ENCODE data around the gene ALKBH3.

ALKBH3 gene

GRCh38 chr11:43947003-43947500 is 66.4 kb downstream of the ALKBH3 start:
- no peak overlapping the region for H3K27ac ChIP-seq (ENCODE audit: low read length)
- peaks cover 43% of the 10 kb centered on the region for H3K27me3 ChIP-seq (ENCODE audit: insufficient read depth, low read length)
- H3K4me3 ChIP-seq (ENCODE audit: low read length): no peak overlapping the region
- no peaks in the 10 kb centered on the region for H3K9me3 ChIP-seq (ENCODE audit: insufficient read depth, low read depth, low read length)
- peaks cover 6% of the 10 kb centered on the region; the same call in 1 of the 2 replicates for H3K4me1 ChIP-seq (ENCODE audit: insufficient read depth, low read length)
- no peak overlapping the region for H3K9ac ChIP-seq (ENCODE audit: low read depth, low read length)
- H3K36me3 ChIP-seq (ENCODE audit: insufficient read depth, low read depth, low read length): no peaks in the 10 kb centered on the region

GRCh38 chr11:43947815-43948214 is 67.2 kb downstream of the ALKBH3 start:
- Histone ChIP-seq H3K9ac (ENCODE audit: low read depth, low read length) (no peak overlapping the region), H3K27me3 (ENCODE audit: insufficient read depth, low read length) (peaks cover 39% of the 10 kb centered on the region)

GRCh38 chr11:43948341-43949225 is 68.0 kb downstream of the ALKBH3 start:
- Histone ChIP-seq H3K4me1 (ENCODE audit: insufficient read depth, low read length) (peaks cover 8% of the 10 kb centered on the region), H3K9ac (ENCODE audit: low read depth, low read length) (no peak overlapping the region; the same call in 1 of the 2 replicates), H3K27ac (ENCODE audit: low read length) (no peak overlapping the region), H3K36me3 (ENCODE audit: insufficient read depth, low read depth, low read length) (no peaks in the 10 kb centered on the region), H3K9me3 (ENCODE audit: insufficient read depth, low read depth, low read length) (no peaks in the 10 kb centered on the region), H3K27me3 (ENCODE audit: insufficient read depth, low read length) (peaks cover 32% of the 10 kb centered on the region), H3K4me3 (ENCODE audit: low read length) (no peak overlapping the region)

More at GRCh38 chr11:43947815-43948214, 67.2 kb downstream of the ALKBH3 start:
- no peak overlapping the region for H3K27ac ChIP-seq (ENCODE audit: low read length)
- H3K4me3 ChIP-seq (ENCODE audit: low read length): no peak overlapping the region
- H3K9me3 ChIP-seq (ENCODE audit: insufficient read depth, low read depth, low read length): no peaks in the 10 kb centered on the region
- no peaks in the 10 kb centered on the region for H3K36me3 ChIP-seq (ENCODE audit: insufficient read depth, low read depth, low read length)
- H3K4me1 ChIP-seq (ENCODE audit: insufficient read depth, low read length): peaks cover 6% of the 10 kb centered on the region; the same call in 1 of the 2 replicates

- Histone ChIP-seq H3K9ac (ENCODE audit: low read depth, low read length) (no peak overlapping the region), H3K4me1 (ENCODE audit: insufficient read depth, low read length) (peaks cover 14% of the 10 kb centered on the region), H3K36me3 (ENCODE audit: insufficient read depth, low read depth, low read length) (no peaks in the 10 kb centered on the region), H3K9me3 (ENCODE audit: insufficient read depth, low read depth, low read length) (no peaks in the 10 kb centered on the region), H3K27me3 (ENCODE audit: insufficient read depth, low read length) (peaks cover 14% of the 10 kb centered on the region), H3K4me3 (ENCODE audit: low read length) (no peak overlapping the region), H3K27ac (ENCODE audit: low read length) (no peak overlapping the region)
Observed at GRCh38 chr11:43950311-43950855, 69.8 kb downstream of the ALKBH3 start.

GRCh38 chr11:43951231-43951630 is 70.6 kb downstream of the ALKBH3 start:
- Histone ChIP-seq H3K4me1 (ENCODE audit: insufficient read depth, low read length) (peaks cover 14% of the 10 kb centered on the region), H3K27me3 (ENCODE audit: insufficient read depth, low read length) (peaks cover 5% of the 10 kb centered on the region; the same call in 1 of the 2 replicates), H3K9me3 (ENCODE audit: insufficient read depth, low read depth, low read length) (no peaks in the 10 kb centered on the region), H3K4me3 (ENCODE audit: low read length) (no peak overlapping the region), H3K9ac (ENCODE audit: low read depth, low read length) (no peak overlapping the region), H3K27ac (ENCODE audit: low read length) (no peak overlapping the region), H3K36me3 (ENCODE audit: insufficient read depth, low read depth, low read length) (no peaks in the 10 kb centered on the region)

- no peaks in the 10 kb centered on the region for H3K27me3 ChIP-seq (ENCODE audit: insufficient read depth, low read length)
- peaks cover 14% of the 10 kb centered on the region for H3K4me1 ChIP-seq (ENCODE audit: insufficient read depth, low read length)
- no peaks in the 10 kb centered on the region for H3K36me3 ChIP-seq (ENCODE audit: insufficient read depth, low read depth, low read length)
- no peak overlapping the region for H3K4me3 ChIP-seq (ENCODE audit: low read length)
- no peak overlapping the region for H3K9ac ChIP-seq (ENCODE audit: low read depth, low read length)
- no peaks in the 10 kb centered on the region for H3K9me3 ChIP-seq (ENCODE audit: insufficient read depth, low read depth, low read length)
- no peak overlapping the region for H3K27ac ChIP-seq (ENCODE audit: low read length)
Observed at GRCh38 chr11:43952020-43952400, 71.4 kb downstream of the ALKBH3 start.

- no peak overlapping the region for H3K4me3 ChIP-seq (ENCODE audit: low read length)
- H3K36me3 ChIP-seq (ENCODE audit: insufficient read depth, low read depth, low read length): no peaks in the 10 kb centered on the region
- no peaks in the 10 kb centered on the region for H3K27me3 ChIP-seq (ENCODE audit: insufficient read depth, low read length)
- no peak overlapping the region for H3K9ac ChIP-seq (ENCODE audit: low read depth, low read length)
- no peaks in the 10 kb centered on the region for H3K9me3 ChIP-seq (ENCODE audit: insufficient read depth, low read depth, low read length)
- H3K4me1 ChIP-seq (ENCODE audit: insufficient read depth, low read length): peaks cover 14% of the 10 kb centered on the region
- H3K27ac ChIP-seq (ENCODE audit: low read length): no peak overlapping the region
Observed at GRCh38 chr11:43952401-43953342, 72.0 kb downstream of the ALKBH3 start.

- H3K27ac ChIP-seq (ENCODE audit: low read length): peak overlapping the region; percentile 84
- no peaks in the 10 kb centered on the region for H3K36me3 ChIP-seq (ENCODE audit: insufficient read depth, low read depth, low read length)
Observed at GRCh38 chr11:43953521-43953920, 72.9 kb downstream of the ALKBH3 start.

GRCh38 chr11:43954241-43954640 is 73.6 kb downstream of the ALKBH3 start:
- Histone ChIP-seq H3K4me3 (ENCODE audit: low read length) (peak overlapping the region; percentile 29; the same call in 1 of the 2 replicates), H3K27ac (ENCODE audit: low read length) (peak overlapping the region; percentile 84), H3K27me3 (ENCODE audit: insufficient read depth, low read length) (no peaks in the 10 kb centered on the region), H3K9me3 (ENCODE audit: insufficient read depth, low read depth, low read length) (no peaks in the 10 kb centered on the region), H3K4me1 (ENCODE audit: insufficient read depth, low read length) (peaks cover 13% of the 10 kb centered on the region), H3K9ac (ENCODE audit: low read depth, low read length) (peak overlapping the region; percentile 17; the same call in 1 of the 2 replicates), H3K36me3 (ENCODE audit: insufficient read depth, low read depth, low read length) (no peaks in the 10 kb centered on the region)

More at GRCh38 chr11:43953521-43953920, 72.9 kb downstream of the ALKBH3 start:
- Histone ChIP-seq H3K4me1 (ENCODE audit: insufficient read depth, low read length) (peaks cover 17% of the 10 kb centered on the region), H3K4me3 (ENCODE audit: low read length) (peak overlapping the region; percentile 29; the same call in 1 of the 2 replicates), H3K9me3 (ENCODE audit: insufficient read depth, low read depth, low read length) (no peaks in the 10 kb centered on the region), H3K9ac (ENCODE audit: low read depth, low read length) (peak overlapping the region; percentile 17; the same call in 1 of the 2 replicates), H3K27me3 (ENCODE audit: insufficient read depth, low read length) (no peaks in the 10 kb centered on the region)

GRCh38 chr11:43955381-43956118 is 74.9 kb downstream of the ALKBH3 start:
- H3K4me3 ChIP-seq (ENCODE audit: low read length): no peak overlapping the region
- H3K27ac ChIP-seq (ENCODE audit: low read length): peak overlapping the region; percentile 67
- H3K27me3 ChIP-seq (ENCODE audit: insufficient read depth, low read length): no peaks in the 10 kb centered on the region
- no peaks in the 10 kb centered on the region for H3K36me3 ChIP-seq (ENCODE audit: insufficient read depth, low read depth, low read length)
- peaks cover 15% of the 10 kb centered on the region for H3K4me1 ChIP-seq (ENCODE audit: insufficient read depth, low read length)
- no peaks in the 10 kb centered on the region for H3K9me3 ChIP-seq (ENCODE audit: insufficient read depth, low read depth, low read length)
- H3K9ac ChIP-seq (ENCODE audit: low read depth, low read length): no peak overlapping the region
